ENCODE results near the gene SUCNR1.
"Not testable (repeated sequence)": the region's sequence is repeated elsewhere in the genome, so short reads cannot be mapped to it uniquely, and the experiment has no call there.

Gene SUCNR1

GRCh38 chr3:151874079-151874478, 636 bp downstream of the SUCNR1 start:
- DNase-seq = not testable (repeated sequence)

GRCh38 chr3:151875759-151876158, 2.3 kb downstream of the SUCNR1 start:
- no peak for DNase-seq

GRCh38 chr3:151877269-151877668, 3.8 kb downstream of the SUCNR1 start:
- DNase-seq = no peak

- DNase-seq = no peak
These were observed 5.0 kb downstream of the SUCNR1 start for GRCh38 chr3:151878465-151878864.

- DNase-seq = no peak
These were observed 5.6 kb downstream of the SUCNR1 start for GRCh38 chr3:151879037-151879436.

GRCh38 chr3:151879679-151880415, 6.4 kb downstream of the SUCNR1 start:
- DNase-seq = no peak

- no peak for DNase-seq
These were observed 6.9 kb downstream of the SUCNR1 start for GRCh38 chr3:151880416-151880690.

GRCh38 chr3:151881137-151881536, 7.7 kb downstream of the SUCNR1 start:
- DNase-seq = no peak

GRCh38 chr3:151885397-151885796, 12.0 kb downstream of the SUCNR1 start:
- not testable (repeated sequence) for DNase-seq

- not testable (repeated sequence) for DNase-seq
These were observed 14.2 kb downstream of the SUCNR1 start for GRCh38 chr3:151887450-151888211.

GRCh38 chr3:151890721-151891141, 17.3 kb downstream of the SUCNR1 start:
- no peak for DNase-seq

- DNase-seq = no peak
These were observed 18.3 kb downstream of the SUCNR1 start for GRCh38 chr3:151891721-151892120.

- no peak for DNase-seq
These were observed 20.8 kb downstream of the SUCNR1 start for GRCh38 chr3:151894219-151894618.

- no peak for DNase-seq
These were observed 22.2 kb downstream of the SUCNR1 start for GRCh38 chr3:151895478-151896241.

- no peak for DNase-seq
These were observed 23.0 kb downstream of the SUCNR1 start for GRCh38 chr3:151896246-151897012.

- DNase-seq = not testable (repeated sequence)
These were observed 24.7 kb downstream of the SUCNR1 start for GRCh38 chr3:151898121-151898520.

GRCh38 chr3:151898564-151899261, 25.3 kb downstream of the SUCNR1 start:
- DNase-seq = not testable (repeated sequence)

GRCh38 chr3:151899996-151900395, 26.6 kb downstream of the SUCNR1 start:
- no peak for DNase-seq

GRCh38 chr3:151900460-151900859, 27.0 kb downstream of the SUCNR1 start:
- DNase-seq = no peak

- no peak for DNase-seq
These were observed 27.6 kb downstream of the SUCNR1 start for GRCh38 chr3:151900884-151901643.

- DNase-seq = no peak
These were observed 28.3 kb downstream of the SUCNR1 start for GRCh38 chr3:151901644-151902285.

Measured in stimulated activated CD8-positive, alpha-beta memory T cell treated with anti-CD3 and anti-CD28 coated beads, Interleukin-4, amount 100 ng/mL, for 48 hours (primary cell).